C4-2B (cell line): ENCODE data around the gene FGF18.

Experiments used
- CTCF ChIP-seq: fragments of 450-650 bp; conservative IDR thresholded peaks from 2 replicates; pipeline ENCODE4 v1.5.1; 2017; ENCODE audit warnings: mild to moderate bottlenecking
- ZFX ChIP-seq: fragments of 450-650 bp; IDR thresholded peaks from 2 replicates; pipeline ENCODE4 v1.6.1; 2017

GRCh38 chr5:171391996-171392577 is 27.4 kb upstream of the FGF18 start:
- TF ChIP-seq CTCF (no peak), ZFX (no peak)
